SK-N-SH treated with all-trans-retinoic acid at 6 μM for 48 hours (cell line): ENCODE results near the gene PTPRD.

Experiments
- ATAC-seq: fragments of 200-7000 bp; cut with Tn5 transposase; 3 replicates; pipeline ENCODE4 v1.9.1; 2020; ENCODE audit warnings: mild to moderate bottlenecking, moderate library complexity
- ARNTL ChIP-seq: fragments of 450-650 bp; formaldehyde crosslinking; IDR thresholded peaks from 2 replicates; pipeline ENCODE4 v1.5.0; 2020; ENCODE audit warnings: low read depth, mild to moderate bottlenecking, moderate library complexity, borderline replicate concordance
- BACH2 ChIP-seq: fragments of 250-450 bp; sonication (Bioruptor Pico); IDR thresholded peaks from 2 replicates; pipeline ENCODE4 v1.9.0; 2021; ENCODE audit warnings: mild to moderate bottlenecking, borderline replicate concordance
- CREB5 ChIP-seq: fragments of 250-450 bp; sonication (Bioruptor Pico); IDR thresholded peaks from 2 replicates; pipeline ENCODE4 v1.5.1; 2020; ENCODE audit warnings: low read depth, mild to moderate bottlenecking, moderate library complexity
- CSDC2 ChIP-seq: fragments of 250-450 bp; sonication (Bioruptor Pico); IDR thresholded peaks from 2 replicates; pipeline ENCODE4 v1.5.0; 2020; ENCODE audit warnings: mild to moderate bottlenecking, moderate library complexity
- ESRRG ChIP-seq: fragments of 250-450 bp; sonication (Bioruptor Pico); IDR thresholded peaks from 2 replicates; pipeline ENCODE4 v1.6.1; 2021; ENCODE audit warnings: mild to moderate bottlenecking
- GLIS3 ChIP-seq: fragments of 250-450 bp; sonication (Bioruptor Pico); IDR thresholded peaks from 2 replicates; pipeline ENCODE4 v1.5.0; 2020; ENCODE audit warnings: mild to moderate bottlenecking, moderate library complexity
- ISL1 ChIP-seq: fragments of 250-450 bp; sonication (Bioruptor Pico); IDR thresholded peaks from 2 replicates; pipeline ENCODE4 v2.1.2; 2022; ENCODE audit warnings: mild to moderate bottlenecking, moderate library complexity
- OSR1 ChIP-seq: fragments of 250-450 bp; sonication (Bioruptor Pico); IDR thresholded peaks from 2 replicates; pipeline ENCODE4 v1.8.0; 2022; ENCODE audit warnings: moderate library complexity, mild to moderate bottlenecking, inconsistent platforms
- POU6F1 ChIP-seq: fragments of 250-450 bp; sonication (Bioruptor Pico); IDR thresholded peaks from 2 replicates; pipeline ENCODE4 v1.8.0; 2021; ENCODE audit warnings: low read depth, mild to moderate bottlenecking, moderate library complexity, borderline replicate concordance
- PPARA ChIP-seq: fragments of 250-450 bp; sonication (Bioruptor Pico); IDR thresholded peaks from 2 replicates; pipeline ENCODE4 v1.5.0; 2020; ENCODE audit warnings: mild to moderate bottlenecking, borderline replicate concordance
- RARB ChIP-seq: fragments of 250-450 bp; sonication (Bioruptor Pico); IDR thresholded peaks from 2 replicates; pipeline ENCODE4 v1.8.0; 2021; ENCODE audit warnings: mild to moderate bottlenecking, moderate library complexity
- SNAI2 ChIP-seq: fragments of 250-450 bp; sonication (Bioruptor Pico); IDR thresholded peaks from 2 replicates; pipeline ENCODE4 v1.5.0; 2020; ENCODE audit warnings: mild to moderate bottlenecking, moderate library complexity
- TCF4 ChIP-seq: fragments of 250-450 bp; sonication (Bioruptor Pico); IDR thresholded peaks from 2 replicates; pipeline ENCODE4 v1.8.0; 2021; ENCODE audit warnings: mild to moderate bottlenecking, moderate library complexity, borderline replicate concordance
- TOX ChIP-seq: fragments of 250-450 bp; sonication (Bioruptor Pico); IDR thresholded peaks from 2 replicates; pipeline ENCODE4 v1.8.0; 2021; ENCODE audit warnings: mild to moderate bottlenecking, moderate library complexity, borderline replicate concordance
- ZC3H10 ChIP-seq: fragments of 250-450 bp; sonication (Bioruptor Pico); IDR thresholded peaks from 2 replicates; pipeline ENCODE4 v1.5.1; 2021; ENCODE audit warnings: mild to moderate bottlenecking, moderate library complexity
- ZFP3 ChIP-seq: fragments of 250-450 bp; sonication (Bioruptor Pico); IDR thresholded peaks from 2 replicates; pipeline ENCODE4 v1.5.0; 2020; ENCODE audit warnings: mild to moderate bottlenecking, moderate library complexity
- ZNF565 ChIP-seq: fragments of 450-650 bp; formaldehyde crosslinking; conservative IDR thresholded peaks from 2 replicates; pipeline ENCODE4 v1.5.0; 2020; ENCODE audit warnings: low read depth, mild to moderate bottlenecking, moderate library complexity
- ZNF70 ChIP-seq: fragments of 450-650 bp; formaldehyde crosslinking; IDR thresholded peaks from 2 replicates; pipeline ENCODE4 v1.5.0; 2020; ENCODE audit warnings: mild to moderate bottlenecking, moderate library complexity
- ZNF8 ChIP-seq: fragments of 450-650 bp; formaldehyde crosslinking; IDR thresholded peaks from 2 replicates; pipeline ENCODE4 v1.5.0; 2020; ENCODE audit warnings: mild to moderate bottlenecking, moderate library complexity
- TF ChIP-seq, protein P1 (sequence below): fragments of 250-450 bp; sonication (Bioruptor Pico); IDR thresholded peaks from 2 replicates; pipeline ENCODE4 v1.8.0; 2020; ENCODE audit warnings: mild to moderate bottlenecking, moderate library complexity, borderline replicate concordance
- TF ChIP-seq, protein P2 (sequence below): fragments of 250-450 bp; sonication (Bioruptor Pico); IDR thresholded peaks from 2 replicates; pipeline ENCODE4 v1.5.1; 2021; ENCODE audit warnings: mild to moderate bottlenecking, moderate library complexity
- TF ChIP-seq, protein P3 (sequence below): fragments of 250-450 bp; sonication (Bioruptor Pico); IDR thresholded peaks from 2 replicates; pipeline ENCODE4 v1.5.0; 2020; ENCODE audit warnings: mild to moderate bottlenecking, moderate library complexity

PTPRD gene

GRCh38 chr9:8338767-8339510 is 2273.9 kb downstream of the PTPRD start:
- no peak for TF ChIP-seq ZFP3
- no peak for TF ChIP-seq SNAI2 (CRISPR knock-in tag)
- no peak for TF ChIP-seq ZNF70 (CRISPR knock-in tag)
- no peak for TF ChIP-seq BACH2 (CRISPR knock-in tag)
- no peak for TF ChIP-seq POU6F1
- no peak for TF ChIP-seq OSR1 (CRISPR knock-in tag)
- no peak for TF ChIP-seq RARB (CRISPR knock-in tag)
- TF ChIP-seq, protein P1, sequence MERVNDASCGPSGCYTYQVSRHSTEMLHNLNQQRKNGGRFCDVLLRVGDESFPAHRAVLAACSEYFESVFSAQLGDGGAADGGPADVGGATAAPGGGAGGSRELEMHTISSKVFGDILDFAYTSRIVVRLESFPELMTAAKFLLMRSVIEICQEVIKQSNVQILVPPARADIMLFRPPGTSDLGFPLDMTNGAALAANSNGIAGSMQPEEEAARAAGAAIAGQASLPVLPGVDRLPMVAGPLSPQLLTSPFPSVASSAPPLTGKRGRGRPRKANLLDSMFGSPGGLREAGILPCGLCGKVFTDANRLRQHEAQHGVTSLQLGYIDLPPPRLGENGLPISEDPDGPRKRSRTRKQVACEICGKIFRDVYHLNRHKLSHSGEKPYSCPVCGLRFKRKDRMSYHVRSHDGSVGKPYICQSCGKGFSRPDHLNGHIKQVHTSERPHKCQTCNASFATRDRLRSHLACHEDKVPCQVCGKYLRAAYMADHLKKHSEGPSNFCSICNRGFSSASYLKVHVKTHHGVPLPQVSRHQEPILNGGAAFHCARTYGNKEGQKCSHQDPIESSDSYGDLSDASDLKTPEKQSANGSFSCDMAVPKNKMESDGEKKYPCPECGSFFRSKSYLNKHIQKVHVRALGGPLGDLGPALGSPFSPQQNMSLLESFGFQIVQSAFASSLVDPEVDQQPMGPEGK (CRISPR knock-in tag): no peak
- TF ChIP-seq TOX (CRISPR knock-in tag): no peak
- no peak for TF ChIP-seq TCF4 (CRISPR knock-in tag)
- TF ChIP-seq ARNTL (CRISPR knock-in tag): no peak
- no peak for TF ChIP-seq PPARA (CRISPR knock-in tag)
- TF ChIP-seq CSDC2 (CRISPR knock-in tag): no peak
- no peak for TF ChIP-seq ISL1
- TF ChIP-seq ZNF565 (CRISPR knock-in tag): no peak
- no peak for TF ChIP-seq ZC3H10
- TF ChIP-seq, all 23 proteins: peak for 0
- ATAC-seq: peak; percentile 64

GRCh38 chr9:8337834-8338766 is 2274.7 kb downstream of the PTPRD start:
- TF ChIP-seq, protein P2, sequence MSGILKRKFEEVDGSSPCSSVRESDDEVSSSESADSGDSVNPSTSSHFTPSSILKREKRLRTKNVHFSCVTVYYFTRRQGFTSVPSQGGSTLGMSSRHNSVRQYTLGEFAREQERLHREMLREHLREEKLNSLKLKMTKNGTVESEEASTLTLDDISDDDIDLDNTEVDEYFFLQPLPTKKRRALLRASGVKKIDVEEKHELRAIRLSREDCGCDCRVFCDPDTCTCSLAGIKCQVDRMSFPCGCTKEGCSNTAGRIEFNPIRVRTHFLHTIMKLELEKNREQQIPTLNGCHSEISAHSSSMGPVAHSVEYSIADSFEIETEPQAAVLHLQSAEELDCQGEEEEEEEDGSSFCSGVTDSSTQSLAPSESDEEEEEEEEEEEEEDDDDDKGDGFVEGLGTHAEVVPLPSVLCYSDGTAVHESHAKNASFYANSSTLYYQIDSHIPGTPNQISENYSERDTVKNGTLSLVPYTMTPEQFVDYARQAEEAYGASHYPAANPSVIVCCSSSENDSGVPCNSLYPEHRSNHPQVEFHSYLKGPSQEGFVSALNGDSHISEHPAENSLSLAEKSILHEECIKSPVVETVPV (CRISPR knock-in tag): no peak
- TF ChIP-seq CREB5 (CRISPR knock-in tag) (no peak), ZFP3 (no peak), CSDC2 (CRISPR knock-in tag) (no peak), RARB (CRISPR knock-in tag) (no peak), ZNF8 (no peak)
- ATAC-seq: peak; percentile 42

DNA sequence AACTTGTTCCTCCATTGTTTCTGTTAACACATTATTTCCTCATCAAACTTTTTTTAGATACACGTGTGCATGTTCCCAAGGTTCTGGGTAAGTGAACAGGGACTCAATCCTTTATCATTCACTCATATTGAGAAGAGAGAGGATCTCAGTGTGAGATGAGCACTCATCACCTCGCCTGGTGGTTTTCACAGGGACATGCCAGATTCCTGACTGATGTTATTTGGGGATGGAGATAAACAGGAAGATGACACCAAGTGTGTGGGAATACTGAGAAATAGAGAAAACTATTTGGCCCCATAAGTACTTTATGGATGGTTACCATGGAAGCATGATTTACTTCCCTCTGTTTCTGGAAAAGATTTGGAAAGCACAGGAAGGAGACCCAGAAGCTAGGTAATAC is 2279.9 kb downstream of the PTPRD start:
- no peak for TF ChIP-seq ARNTL (CRISPR knock-in tag)
- TF ChIP-seq ZNF565 (CRISPR knock-in tag): no peak
- TF ChIP-seq, protein P3, sequence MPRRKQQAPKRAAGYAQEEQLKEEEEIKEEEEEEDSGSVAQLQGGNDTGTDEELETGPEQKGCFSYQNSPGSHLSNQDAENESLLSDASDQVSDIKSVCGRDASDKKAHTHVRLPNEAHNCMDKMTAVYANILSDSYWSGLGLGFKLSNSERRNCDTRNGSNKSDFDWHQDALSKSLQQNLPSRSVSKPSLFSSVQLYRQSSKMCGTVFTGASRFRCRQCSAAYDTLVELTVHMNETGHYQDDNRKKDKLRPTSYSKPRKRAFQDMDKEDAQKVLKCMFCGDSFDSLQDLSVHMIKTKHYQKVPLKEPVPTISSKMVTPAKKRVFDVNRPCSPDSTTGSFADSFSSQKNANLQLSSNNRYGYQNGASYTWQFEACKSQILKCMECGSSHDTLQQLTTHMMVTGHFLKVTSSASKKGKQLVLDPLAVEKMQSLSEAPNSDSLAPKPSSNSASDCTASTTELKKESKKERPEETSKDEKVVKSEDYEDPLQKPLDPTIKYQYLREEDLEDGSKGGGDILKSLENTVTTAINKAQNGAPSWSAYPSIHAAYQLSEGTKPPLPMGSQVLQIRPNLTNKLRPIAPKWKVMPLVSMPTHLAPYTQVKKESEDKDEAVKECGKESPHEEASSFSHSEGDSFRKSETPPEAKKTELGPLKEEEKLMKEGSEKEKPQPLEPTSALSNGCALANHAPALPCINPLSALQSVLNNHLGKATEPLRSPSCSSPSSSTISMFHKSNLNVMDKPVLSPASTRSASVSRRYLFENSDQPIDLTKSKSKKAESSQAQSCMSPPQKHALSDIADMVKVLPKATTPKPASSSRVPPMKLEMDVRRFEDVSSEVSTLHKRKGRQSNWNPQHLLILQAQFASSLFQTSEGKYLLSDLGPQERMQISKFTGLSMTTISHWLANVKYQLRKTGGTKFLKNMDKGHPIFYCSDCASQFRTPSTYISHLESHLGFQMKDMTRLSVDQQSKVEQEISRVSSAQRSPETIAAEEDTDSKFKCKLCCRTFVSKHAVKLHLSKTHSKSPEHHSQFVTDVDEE: no peak
- no peak for TF ChIP-seq TCF4 (CRISPR knock-in tag)
- TF ChIP-seq, protein P2 (CRISPR knock-in tag): no peak
- TF ChIP-seq ESRRG (CRISPR knock-in tag): no peak
- no peak for TF ChIP-seq GLIS3 (CRISPR knock-in tag)
- no peak for TF ChIP-seq BACH2 (CRISPR knock-in tag)
- TF ChIP-seq ISL1: no peak
- no peak for TF ChIP-seq ZNF8
- TF ChIP-seq OSR1 (CRISPR knock-in tag): no peak
- no peak for ATAC-seq
